Mammary epithelial cell (primary cell): ENCODE data around the gene SCN3B.

ENCODE experiments used
- EZH2 ChIP-seq: IDR thresholded peaks from 2 replicates; pipeline ENCODE4 v1.6.1; 2012; ENCODE audit warnings: low read length, inconsistent platforms, borderline replicate concordance
- TF ChIP-seq, protein P1 (sequence below), 2 donors: IDR thresholded peaks in 1 of 2; conservative IDR thresholded peaks in 1 of 2; 2 replicates each; pipeline ENCODE4 v1.5.1; 2011 to 2012; ENCODE audit warnings: inconsistent platforms in 2 of 2, low read length in 2 of 2, mild to moderate bottlenecking in 2 of 2, control low read depth in 1 of 2, low read depth in 1 of 2; ENCODE audit not compliant: insufficient read depth in 1 of 2; ENCODE audit errors: extremely low read depth in 1 of 2

DNA sequence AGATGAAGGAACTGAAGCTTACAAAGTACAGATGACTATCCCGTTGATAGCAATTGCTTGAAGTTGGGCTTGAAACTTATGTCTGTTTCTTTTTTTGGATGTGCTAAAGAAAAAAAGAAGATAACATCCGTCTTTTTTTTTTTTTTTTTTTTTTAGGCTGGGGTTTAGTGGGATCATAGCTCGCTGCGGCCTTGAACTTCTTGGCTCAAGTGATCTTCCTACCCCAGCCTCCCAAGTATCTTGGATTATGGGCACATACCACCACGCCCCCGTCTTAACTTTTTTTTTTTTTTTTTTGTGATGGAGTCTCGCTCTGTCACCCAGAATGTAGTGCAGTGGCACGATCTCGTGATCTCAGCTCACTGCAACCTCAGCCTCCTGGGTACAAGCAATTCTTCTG lies 40.8 kb upstream of the SCN3B start:
- TF ChIP-seq, protein P1, sequence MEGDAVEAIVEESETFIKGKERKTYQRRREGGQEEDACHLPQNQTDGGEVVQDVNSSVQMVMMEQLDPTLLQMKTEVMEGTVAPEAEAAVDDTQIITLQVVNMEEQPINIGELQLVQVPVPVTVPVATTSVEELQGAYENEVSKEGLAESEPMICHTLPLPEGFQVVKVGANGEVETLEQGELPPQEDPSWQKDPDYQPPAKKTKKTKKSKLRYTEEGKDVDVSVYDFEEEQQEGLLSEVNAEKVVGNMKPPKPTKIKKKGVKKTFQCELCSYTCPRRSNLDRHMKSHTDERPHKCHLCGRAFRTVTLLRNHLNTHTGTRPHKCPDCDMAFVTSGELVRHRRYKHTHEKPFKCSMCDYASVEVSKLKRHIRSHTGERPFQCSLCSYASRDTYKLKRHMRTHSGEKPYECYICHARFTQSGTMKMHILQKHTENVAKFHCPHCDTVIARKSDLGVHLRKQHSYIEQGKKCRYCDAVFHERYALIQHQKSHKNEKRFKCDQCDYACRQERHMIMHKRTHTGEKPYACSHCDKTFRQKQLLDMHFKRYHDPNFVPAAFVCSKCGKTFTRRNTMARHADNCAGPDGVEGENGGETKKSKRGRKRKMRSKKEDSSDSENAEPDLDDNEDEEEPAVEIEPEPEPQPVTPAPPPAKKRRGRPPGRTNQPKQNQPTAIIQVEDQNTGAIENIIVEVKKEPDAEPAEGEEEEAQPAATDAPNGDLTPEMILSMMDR (conservative IDR thresholded peaks at IDR 0.05 in 1 of 2, IDR thresholded peaks at IDR 0.05 in 1 of 2; ENCODE audit: extremely low read depth in 1 of 2, insufficient read depth in 1 of 2, low read depth in 1 of 2, low read length in 2 of 2) = no peak
- no peak for TF ChIP-seq EZH2
